DND-41 (cell line): ENCODE measurements around the gene ZNF280A.

ENCODE experiments used
- EZH2 ChIP-seq: IDR thresholded peaks from 3 replicates; pipeline ENCODE4 v1.6.1; 2012; ENCODE audit warnings: borderline replicate concordance, low read depth, mild to moderate bottlenecking, moderate library complexity, low read length, inconsistent platforms; ENCODE audit not compliant: severe bottlenecking
- TF ChIP-seq, protein P1 (sequence below): IDR thresholded peaks from 2 replicates; pipeline ENCODE4 v1.5.1; 2012; ENCODE audit warnings: borderline replicate concordance, low read length, moderate library complexity, mild to moderate bottlenecking; ENCODE audit not compliant: poor library complexity, severe bottlenecking; ENCODE audit errors: extremely low read depth

DNA sequence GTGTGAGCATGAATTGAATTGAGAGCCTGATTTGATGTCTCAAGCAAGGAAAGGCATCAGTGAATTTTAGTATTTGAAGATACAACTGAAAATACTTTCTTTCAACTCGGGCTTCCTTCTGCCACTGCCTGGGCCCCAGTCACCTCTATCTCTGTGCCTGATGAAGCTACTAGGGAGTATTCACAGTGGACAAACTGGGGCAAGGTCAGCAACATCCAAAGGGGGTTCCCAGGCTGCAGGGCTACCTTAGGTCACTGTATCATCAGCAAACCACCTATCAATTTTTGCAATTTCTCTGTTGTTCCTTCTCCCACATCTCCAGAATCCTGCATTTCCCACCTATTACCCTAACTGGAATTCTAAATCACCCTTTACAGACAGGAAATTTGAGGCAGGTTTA, 28.8 kb upstream of the ZNF280A start:
- TF ChIP-seq, protein P1, sequence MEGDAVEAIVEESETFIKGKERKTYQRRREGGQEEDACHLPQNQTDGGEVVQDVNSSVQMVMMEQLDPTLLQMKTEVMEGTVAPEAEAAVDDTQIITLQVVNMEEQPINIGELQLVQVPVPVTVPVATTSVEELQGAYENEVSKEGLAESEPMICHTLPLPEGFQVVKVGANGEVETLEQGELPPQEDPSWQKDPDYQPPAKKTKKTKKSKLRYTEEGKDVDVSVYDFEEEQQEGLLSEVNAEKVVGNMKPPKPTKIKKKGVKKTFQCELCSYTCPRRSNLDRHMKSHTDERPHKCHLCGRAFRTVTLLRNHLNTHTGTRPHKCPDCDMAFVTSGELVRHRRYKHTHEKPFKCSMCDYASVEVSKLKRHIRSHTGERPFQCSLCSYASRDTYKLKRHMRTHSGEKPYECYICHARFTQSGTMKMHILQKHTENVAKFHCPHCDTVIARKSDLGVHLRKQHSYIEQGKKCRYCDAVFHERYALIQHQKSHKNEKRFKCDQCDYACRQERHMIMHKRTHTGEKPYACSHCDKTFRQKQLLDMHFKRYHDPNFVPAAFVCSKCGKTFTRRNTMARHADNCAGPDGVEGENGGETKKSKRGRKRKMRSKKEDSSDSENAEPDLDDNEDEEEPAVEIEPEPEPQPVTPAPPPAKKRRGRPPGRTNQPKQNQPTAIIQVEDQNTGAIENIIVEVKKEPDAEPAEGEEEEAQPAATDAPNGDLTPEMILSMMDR: no peak
- no peak for TF ChIP-seq EZH2
